ENCODE measurements around the gene C7.
"Not testable (repeated sequence)": the region's sequence is repeated elsewhere in the genome, so short reads cannot be mapped to it uniquely, and the experiment has no call there.

C7 gene

DNA sequence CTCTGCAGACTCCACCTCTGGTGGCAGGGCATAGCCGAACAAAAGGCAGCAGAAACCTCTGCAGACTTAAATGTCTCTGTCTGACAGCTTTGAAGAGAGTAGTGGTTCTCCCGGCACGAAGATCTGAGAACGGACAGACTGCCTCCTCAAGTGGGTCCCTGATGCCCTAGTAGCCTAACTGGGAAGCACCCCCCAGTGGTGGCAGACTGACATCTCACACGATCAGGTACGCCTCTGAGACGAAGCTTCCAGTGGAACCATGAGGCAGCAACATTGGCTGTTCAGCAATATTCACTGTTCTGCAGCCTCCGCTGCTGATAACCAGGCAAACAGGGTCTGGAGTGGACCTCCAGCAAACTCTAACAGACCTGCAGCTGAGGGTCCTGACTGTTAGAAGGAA is 113.3 kb downstream of the C7 start:
- H3K27ac ChIP-seq (ENCODE audit: low read depth, low read length); H3K79me2 ChIP-seq (ENCODE audit: control insufficient read depth, insufficient read depth, low read length, unreplicated experiment): not testable (repeated sequence)

More for the DNA sequence above, 113.3 kb downstream of the C7 start:
- not testable (repeated sequence) for H2AFZ ChIP-seq (ENCODE audit: low read length, unreplicated experiment); H3K27me3 ChIP-seq (ENCODE audit: insufficient read depth, low read length); H3K4me1 ChIP-seq (ENCODE audit: control insufficient read depth, insufficient read depth, low read length, unreplicated experiment); H3K36me3 ChIP-seq (ENCODE audit: insufficient read depth, low read length); H3K4me3 ChIP-seq (ENCODE audit: low read depth, low read length)
